ENCODE results near the gene SORCS2.

DNA sequence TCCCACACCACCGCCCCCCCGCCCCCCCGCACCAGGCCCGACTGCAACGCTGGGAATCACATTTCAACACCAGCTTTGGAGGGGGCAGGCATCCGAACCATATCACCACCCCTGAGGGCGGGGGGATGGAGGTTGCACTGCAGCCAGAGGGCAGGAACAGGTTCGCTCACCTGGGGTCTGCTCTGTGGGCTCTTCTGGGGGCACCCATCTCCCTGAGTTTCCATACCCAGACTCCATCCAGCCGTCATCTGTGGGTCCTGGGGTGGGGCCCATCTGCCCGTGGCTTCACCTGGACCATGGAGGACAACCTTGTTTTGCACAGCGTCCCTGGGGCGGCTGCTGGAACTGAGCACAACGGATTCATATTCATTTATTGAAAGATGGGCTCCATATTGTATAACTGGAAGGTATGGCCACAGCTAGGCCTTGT, 235.5 kb downstream of the SORCS2 start:
- TF ChIP-seq, protein P1, sequence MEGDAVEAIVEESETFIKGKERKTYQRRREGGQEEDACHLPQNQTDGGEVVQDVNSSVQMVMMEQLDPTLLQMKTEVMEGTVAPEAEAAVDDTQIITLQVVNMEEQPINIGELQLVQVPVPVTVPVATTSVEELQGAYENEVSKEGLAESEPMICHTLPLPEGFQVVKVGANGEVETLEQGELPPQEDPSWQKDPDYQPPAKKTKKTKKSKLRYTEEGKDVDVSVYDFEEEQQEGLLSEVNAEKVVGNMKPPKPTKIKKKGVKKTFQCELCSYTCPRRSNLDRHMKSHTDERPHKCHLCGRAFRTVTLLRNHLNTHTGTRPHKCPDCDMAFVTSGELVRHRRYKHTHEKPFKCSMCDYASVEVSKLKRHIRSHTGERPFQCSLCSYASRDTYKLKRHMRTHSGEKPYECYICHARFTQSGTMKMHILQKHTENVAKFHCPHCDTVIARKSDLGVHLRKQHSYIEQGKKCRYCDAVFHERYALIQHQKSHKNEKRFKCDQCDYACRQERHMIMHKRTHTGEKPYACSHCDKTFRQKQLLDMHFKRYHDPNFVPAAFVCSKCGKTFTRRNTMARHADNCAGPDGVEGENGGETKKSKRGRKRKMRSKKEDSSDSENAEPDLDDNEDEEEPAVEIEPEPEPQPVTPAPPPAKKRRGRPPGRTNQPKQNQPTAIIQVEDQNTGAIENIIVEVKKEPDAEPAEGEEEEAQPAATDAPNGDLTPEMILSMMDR (IDR thresholded peaks at IDR 0.05 in 4 of 5, conservative IDR thresholded peaks at IDR 0.05 in 1 of 5), result no peak
- TF ChIP-seq POLR2A (IDR thresholded peaks at IDR 0.05), result no peak

Data from gastrocnemius medialis (tissue), 4 donors.